K562 (cell line): ENCODE data around the gene ALDH9A1. TPM values are rescaled to one million over a fixed set of nuclear protein-coding genes. Genes with fewer than 3 reads are reported as not detected.

Source experiments
- ARNT ChIP-seq, 2 experiments: fragments of 450-650 bp; IDR thresholded peaks; 2 replicates each; pipeline ENCODE4 v1.6.1; 2016; ENCODE audit warnings: mild to moderate bottlenecking in 1 of 2
- MAZ ChIP-seq, 2 experiments: fragments of 450-650 bp in 1 of 2; sonication (generic) in 1 of 2; formaldehyde crosslinking; IDR thresholded peaks in 1 of 2; conservative IDR thresholded peaks in 1 of 2; 2 replicates each; pipeline versions ENCODE4 v1.4.0 to v1.5.0; 2020; ENCODE audit warnings: mild to moderate bottlenecking in 1 of 2, missing genetic modification reagents in 1 of 2
- PTBP1 ChIP-seq: fragments of 200-400 bp; formaldehyde crosslinking; IDR thresholded peaks from 2 replicates; pipeline ENCODE4 v1.6.1; 2017; ENCODE audit warnings: low read depth, low read length
- RB1 ChIP-seq: fragments of 450-650 bp; IDR thresholded peaks from 2 replicates; pipeline ENCODE4 v1.6.1; 2017; ENCODE audit warnings: low read depth, mild to moderate bottlenecking
- STAG1 ChIP-seq: sonication (generic); formaldehyde crosslinking; IDR thresholded peaks from 2 replicates; pipeline ENCODE4 v1.5.0; 2020; ENCODE audit warnings: missing genetic modification reagents, borderline replicate concordance
- TEAD2 ChIP-seq: fragments of 450-650 bp; IDR thresholded peaks from 2 replicates; pipeline ENCODE4 v1.6.1; 2016; ENCODE audit warnings: missing genetic modification characterization, control low read depth, missing compliant biosample characterization
- ZNF24 ChIP-seq: fragments of 450-650 bp; IDR thresholded peaks from 2 replicates; pipeline ENCODE4 v1.6.1; 2016
- polyA plus RNA-seq, 8 experiments: library from polyadenylated mRNA; depleted of rRNA in 4 of 8; stranded (reverse) in 5 of 8; unstranded in 3 of 8; fragments of >200 nt; fragmentation: Nextera tagmentation in 2 of 8; fragmentation: Illumina TruSeq in 1 of 8; extraction: Ambion mirVana in 2 of 8; extraction: Trizol in 1 of 8; gene quantifications; 2 replicates each; pipeline versions ENCODE4 v1.2.1 to v1.2.3, GENCODE V29; 2011 to 2014; ENCODE audit warnings: inconsistent platforms in 1 of 8, missing spikeins in 1 of 8
- total RNA-seq, 7 experiments: library from RNA; depleted of rRNA in 6 of 7; stranded (reverse); fragments of >200 nt in 6 of 7; fragmentation: Illumina TruSeq in 2 of 7; extraction: Trizol in 2 of 7; gene quantifications; 2 replicates each; pipeline versions ENCODE4 v1.2.1 to v1.2.3, GENCODE V29; 2011 to 2021; ENCODE audit warnings: low replicate concordance in 1 of 7
- TF ChIP-seq, protein P1 (sequence below): fragments of 150-350 bp; IDR thresholded peaks from 2 replicates; pipeline ENCODE4 v1.6.1; 2014; ENCODE audit warnings: low read depth, mild to moderate bottlenecking, low read length, borderline replicate concordance
- TF ChIP-seq, protein P2 (sequence below): sonication (generic); formaldehyde crosslinking; IDR thresholded peaks from 2 replicates; pipeline ENCODE4 v1.8.1; 2023; ENCODE audit warnings: missing genetic modification reagents, mild to moderate bottlenecking, borderline replicate concordance
- TF ChIP-seq, protein P3 (sequence below): fragments of 250-450 bp; sonication (Bioruptor Pico); IDR thresholded peaks from 2 replicates; pipeline ENCODE4 v1.9.0; 2021; ENCODE audit warnings: mild to moderate bottlenecking, inconsistent platforms

Gene ALDH9A1
- total and polyA plus RNA-seq, 9 of the 15 experiments (the other 6 are each of a cell fraction or from before 2014, with no cell fraction given), result 26.5 to 54.3 (median 39.2) TPM

DNA sequence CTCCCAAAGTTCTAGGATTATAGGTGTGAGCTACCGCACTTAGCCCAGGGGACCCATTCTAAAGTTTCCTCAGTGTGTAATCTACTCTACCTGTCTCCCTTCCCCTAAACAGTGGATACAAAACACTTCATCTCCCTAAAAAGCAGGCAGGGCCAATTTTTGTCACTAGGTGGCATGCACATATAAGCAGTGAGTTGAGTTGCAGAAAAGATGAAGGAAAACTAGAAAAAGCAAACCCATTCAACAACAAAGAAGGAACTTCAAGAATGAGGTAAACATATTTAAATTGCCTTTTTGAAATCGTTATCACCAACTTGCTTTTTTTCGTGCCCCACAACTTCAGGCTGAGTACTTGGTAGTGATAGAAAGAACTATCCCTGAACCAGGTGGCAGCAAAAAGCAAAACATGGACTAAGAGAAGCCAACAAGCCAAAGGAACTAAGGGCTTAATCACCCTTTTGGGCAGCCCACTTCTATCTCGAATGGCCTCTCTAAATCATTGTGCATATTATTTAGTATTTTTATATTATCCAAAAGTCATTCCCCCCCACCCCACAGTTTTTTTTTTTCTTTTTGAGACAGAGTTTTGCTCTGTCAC, 19.7 kb upstream of the ALDH9A1 start (continued):
- TF ChIP-seq MAZ (CRISPR knock-in tag; conservative IDR thresholded peaks at IDR 0.05 in 1 of 2, IDR thresholded peaks at IDR 0.05 in 1 of 2) (peak in 1 of 2 experiments; percentile 55; a peak in 1 of 4 replicates), PTBP1 (no peak), TEAD2 (tag) (no peak), RB1 (peak; percentile 51; the same call in 1 of the 2 replicates), STAG1 (CRISPR knock-in tag) (peak; percentile 41; the same call in 1 of the 2 replicates), ZNF24 (no peak), ARNT (IDR thresholded peaks at IDR 0.05) (0 out of 4 replicates have a peak, but pooled peaks of 1 of the 2 experiments have one; percentile 66)
- TF ChIP-seq, protein P1, sequence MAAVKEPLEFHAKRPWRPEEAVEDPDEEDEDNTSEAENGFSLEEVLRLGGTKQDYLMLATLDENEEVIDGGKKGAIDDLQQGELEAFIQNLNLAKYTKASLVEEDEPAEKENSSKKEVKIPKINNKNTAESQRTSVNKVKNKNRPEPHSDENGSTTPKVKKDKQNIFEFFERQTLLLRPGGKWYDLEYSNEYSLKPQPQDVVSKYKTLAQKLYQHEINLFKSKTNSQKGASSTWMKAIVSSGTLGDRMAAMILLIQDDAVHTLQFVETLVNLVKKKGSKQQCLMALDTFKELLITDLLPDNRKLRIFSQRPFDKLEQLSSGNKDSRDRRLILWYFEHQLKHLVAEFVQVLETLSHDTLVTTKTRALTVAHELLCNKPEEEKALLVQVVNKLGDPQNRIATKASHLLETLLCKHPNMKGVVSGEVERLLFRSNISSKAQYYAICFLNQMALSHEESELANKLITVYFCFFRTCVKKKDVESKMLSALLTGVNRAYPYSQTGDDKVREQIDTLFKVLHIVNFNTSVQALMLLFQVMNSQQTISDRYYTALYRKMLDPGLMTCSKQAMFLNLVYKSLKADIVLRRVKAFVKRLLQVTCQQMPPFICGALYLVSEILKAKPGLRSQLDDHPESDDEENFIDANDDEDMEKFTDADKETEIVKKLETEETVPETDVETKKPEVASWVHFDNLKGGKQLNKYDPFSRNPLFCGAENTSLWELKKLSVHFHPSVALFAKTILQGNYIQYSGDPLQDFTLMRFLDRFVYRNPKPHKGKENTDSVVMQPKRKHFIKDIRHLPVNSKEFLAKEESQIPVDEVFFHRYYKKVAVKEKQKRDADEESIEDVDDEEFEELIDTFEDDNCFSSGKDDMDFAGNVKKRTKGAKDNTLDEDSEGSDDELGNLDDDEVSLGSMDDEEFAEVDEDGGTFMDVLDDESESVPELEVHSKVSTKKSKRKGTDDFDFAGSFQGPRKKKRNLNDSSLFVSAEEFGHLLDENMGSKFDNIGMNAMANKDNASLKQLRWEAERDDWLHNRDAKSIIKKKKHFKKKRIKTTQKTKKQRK, result no peak
- TF ChIP-seq, protein P2, sequence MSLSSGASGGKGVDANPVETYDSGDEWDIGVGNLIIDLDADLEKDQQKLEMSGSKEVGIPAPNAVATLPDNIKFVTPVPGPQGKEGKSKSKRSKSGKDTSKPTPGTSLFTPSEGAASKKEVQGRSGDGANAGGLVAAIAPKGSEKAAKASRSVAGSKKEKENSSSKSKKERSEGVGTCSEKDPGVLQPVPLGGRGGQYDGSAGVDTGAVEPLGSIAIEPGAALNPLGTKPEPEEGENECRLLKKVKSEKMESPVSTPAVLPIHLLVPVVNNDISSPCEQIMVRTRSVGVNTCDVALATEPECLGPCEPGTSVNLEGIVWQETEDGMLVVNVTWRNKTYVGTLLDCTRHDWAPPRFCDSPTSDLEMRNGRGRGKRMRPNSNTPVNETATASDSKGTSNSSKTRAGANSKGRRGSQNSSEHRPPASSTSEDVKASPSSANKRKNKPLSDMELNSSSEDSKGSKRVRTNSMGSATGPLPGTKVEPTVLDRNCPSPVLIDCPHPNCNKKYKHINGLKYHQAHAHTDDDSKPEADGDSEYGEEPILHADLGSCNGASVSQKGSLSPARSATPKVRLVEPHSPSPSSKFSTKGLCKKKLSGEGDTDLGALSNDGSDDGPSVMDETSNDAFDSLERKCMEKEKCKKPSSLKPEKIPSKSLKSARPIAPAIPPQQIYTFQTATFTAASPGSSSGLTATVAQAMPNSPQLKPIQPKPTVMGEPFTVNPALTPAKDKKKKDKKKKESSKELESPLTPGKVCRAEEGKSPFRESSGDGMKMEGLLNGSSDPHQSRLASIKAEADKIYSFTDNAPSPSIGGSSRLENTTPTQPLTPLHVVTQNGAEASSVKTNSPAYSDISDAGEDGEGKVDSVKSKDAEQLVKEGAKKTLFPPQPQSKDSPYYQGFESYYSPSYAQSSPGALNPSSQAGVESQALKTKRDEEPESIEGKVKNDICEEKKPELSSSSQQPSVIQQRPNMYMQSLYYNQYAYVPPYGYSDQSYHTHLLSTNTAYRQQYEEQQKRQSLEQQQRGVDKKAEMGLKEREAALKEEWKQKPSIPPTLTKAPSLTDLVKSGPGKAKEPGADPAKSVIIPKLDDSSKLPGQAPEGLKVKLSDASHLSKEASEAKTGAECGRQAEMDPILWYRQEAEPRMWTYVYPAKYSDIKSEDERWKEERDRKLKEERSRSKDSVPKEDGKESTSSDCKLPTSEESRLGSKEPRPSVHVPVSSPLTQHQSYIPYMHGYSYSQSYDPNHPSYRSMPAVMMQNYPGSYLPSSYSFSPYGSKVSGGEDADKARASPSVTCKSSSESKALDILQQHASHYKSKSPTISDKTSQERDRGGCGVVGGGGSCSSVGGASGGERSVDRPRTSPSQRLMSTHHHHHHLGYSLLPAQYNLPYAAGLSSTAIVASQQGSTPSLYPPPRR (CRISPR knock-in tag), result no peak
- TF ChIP-seq, protein P3, sequence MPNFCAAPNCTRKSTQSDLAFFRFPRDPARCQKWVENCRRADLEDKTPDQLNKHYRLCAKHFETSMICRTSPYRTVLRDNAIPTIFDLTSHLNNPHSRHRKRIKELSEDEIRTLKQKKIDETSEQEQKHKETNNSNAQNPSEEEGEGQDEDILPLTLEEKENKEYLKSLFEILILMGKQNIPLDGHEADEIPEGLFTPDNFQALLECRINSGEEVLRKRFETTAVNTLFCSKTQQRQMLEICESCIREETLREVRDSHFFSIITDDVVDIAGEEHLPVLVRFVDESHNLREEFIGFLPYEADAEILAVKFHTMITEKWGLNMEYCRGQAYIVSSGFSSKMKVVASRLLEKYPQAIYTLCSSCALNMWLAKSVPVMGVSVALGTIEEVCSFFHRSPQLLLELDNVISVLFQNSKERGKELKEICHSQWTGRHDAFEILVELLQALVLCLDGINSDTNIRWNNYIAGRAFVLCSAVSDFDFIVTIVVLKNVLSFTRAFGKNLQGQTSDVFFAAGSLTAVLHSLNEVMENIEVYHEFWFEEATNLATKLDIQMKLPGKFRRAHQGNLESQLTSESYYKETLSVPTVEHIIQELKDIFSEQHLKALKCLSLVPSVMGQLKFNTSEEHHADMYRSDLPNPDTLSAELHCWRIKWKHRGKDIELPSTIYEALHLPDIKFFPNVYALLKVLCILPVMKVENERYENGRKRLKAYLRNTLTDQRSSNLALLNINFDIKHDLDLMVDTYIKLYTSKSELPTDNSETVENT (CRISPR knock-in tag), result no peak
